GM19023 (cell line): Measurements from ENCODE around the gene PMVK.
A peak's percentile ranks its signal among the peaks of the same experiment; 100 is the strongest.

Source experiments
- ATAC-seq: cut with Tn5 transposase; IDR thresholded peaks from one replicate; pipeline ENCODE4 v1.9.1; 2021; ENCODE audit warnings: mild to moderate bottlenecking, moderate library complexity; ENCODE audit not compliant: unreplicated experiment

The PMVK gene

DNA sequence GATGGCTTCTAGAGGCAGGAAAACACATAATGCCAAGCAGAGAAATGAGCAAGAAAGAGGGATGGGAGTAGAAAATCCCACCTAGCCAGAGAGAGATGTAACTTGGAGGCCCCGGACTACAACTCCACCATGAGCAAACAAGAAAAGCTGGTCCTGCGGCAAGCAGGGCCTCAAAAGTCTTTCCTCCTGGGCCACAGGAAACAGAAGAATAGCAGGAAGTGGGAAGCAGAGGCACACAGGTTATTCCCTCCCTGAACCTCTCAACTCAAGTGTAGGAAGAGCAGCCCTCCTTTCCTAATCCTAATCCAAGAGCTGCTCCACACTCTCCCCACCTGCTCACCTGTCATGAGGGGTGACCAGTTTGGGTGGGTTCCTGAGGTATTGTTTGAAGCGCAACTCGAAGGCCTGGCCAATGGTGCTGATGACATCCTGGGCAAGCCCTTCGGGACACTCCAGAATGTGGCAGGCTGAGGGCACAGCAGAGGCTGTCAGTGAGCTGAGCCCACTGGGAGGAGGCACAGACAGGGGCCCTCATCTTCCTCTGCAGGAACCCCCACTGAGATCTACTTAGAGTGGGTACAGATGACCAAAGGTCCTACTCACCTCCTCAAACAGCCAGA, 30.9 kb upstream of the PMVK start:
- ATAC-seq = no peak

GRCh38 chr1:154966111-154966510, 29.6 kb upstream of the PMVK start:
- ATAC-seq = no peak

DNA sequence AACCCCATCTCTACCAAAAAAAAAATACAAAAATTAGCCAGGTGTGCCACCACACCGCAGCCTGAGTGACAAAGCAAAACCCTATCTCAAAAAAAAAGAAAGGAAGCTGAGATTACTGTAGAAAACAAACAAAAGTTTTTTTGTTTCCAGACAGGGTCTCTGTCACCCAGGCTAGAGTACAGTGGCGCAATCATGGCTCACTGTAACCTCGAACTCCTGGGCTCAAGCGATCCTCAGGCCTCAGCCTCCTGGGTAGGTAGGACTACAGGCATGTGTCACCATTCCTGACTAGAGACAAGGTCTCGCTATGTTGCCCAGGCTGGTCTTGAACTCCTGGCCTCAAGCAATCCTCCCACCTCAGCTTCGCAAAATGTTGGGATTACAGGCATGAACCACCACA, 27.8 kb upstream of the PMVK start:
- no peak for ATAC-seq

- no peak for ATAC-seq
These were observed 27.1 kb upstream of the PMVK start for GRCh38 chr1:154963643-154964042.

- ATAC-seq = no peak
These were observed 26.3 kb upstream of the PMVK start for GRCh38 chr1:154962795-154963330.

GRCh38 chr1:154962156-154962749, 25.7 kb upstream of the PMVK start:
- no peak for ATAC-seq

DNA sequence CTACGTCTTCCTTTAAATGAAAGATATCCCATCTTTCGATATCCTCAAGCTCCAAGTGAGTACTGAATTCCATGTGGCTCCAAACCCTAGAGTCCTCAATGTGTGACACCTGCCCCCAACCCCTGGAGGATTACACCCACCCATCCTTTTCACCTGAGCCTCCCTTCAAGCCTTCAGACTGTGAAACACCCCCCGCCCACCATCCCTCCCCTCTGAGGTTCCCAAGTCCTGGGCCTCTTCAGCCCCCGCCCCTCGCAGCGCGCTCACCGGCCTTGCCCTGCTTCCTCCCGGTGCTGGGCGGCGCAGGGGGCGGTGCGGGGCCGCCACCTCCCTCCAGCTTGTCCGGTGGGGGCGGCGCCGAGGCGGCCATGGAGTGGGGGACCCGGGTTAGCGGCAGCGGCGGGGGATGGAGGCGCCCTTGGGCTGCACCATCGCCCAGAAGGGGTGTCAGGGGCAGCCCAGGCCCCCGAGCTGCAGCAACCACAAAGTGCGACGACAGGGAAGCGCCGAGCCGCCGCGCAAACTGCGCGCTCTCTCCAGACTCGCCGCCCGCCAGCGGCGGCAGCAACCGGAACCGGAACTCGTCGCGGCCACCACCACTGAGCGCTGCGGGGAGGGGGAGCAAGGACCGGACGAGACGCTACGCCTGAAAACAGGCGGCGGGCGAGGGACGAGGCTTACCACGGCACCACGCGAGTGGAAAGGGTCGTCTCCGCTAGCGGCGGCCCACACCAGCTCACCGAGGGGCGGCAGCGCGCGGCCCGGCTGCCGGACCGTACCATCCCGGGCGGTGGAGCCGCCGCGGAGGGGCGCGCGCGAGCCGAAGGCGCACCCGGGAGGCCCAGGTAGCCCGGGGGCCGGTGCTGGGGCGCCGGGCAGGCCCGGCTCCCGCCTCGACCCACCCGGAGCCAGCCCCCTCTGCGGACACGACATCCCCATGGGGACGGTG, 25.0 kb upstream of the PMVK start, which contains the start of gene PYGO2:
Gene PYGO2, minus strand, starts transcription at position 576 of the 949 bp plus-strand sequence. Its CDS starts 206 bp downstream, at position 370.
- ATAC-seq = peak; percentile 77

- no peak for ATAC-seq
These were observed 24.1 kb upstream of the PMVK start for GRCh38 chr1:154960446-154961136.

GRCh38 chr1:154959426-154959780, 22.9 kb upstream of the PMVK start:
- ATAC-seq = no peak

GRCh38 chr1:154958681-154959425, 22.3 kb upstream of the PMVK start:
- no peak for ATAC-seq

GRCh38 chr1:154958036-154958435, 21.5 kb upstream of the PMVK start:
- ATAC-seq = no peak

DNA sequence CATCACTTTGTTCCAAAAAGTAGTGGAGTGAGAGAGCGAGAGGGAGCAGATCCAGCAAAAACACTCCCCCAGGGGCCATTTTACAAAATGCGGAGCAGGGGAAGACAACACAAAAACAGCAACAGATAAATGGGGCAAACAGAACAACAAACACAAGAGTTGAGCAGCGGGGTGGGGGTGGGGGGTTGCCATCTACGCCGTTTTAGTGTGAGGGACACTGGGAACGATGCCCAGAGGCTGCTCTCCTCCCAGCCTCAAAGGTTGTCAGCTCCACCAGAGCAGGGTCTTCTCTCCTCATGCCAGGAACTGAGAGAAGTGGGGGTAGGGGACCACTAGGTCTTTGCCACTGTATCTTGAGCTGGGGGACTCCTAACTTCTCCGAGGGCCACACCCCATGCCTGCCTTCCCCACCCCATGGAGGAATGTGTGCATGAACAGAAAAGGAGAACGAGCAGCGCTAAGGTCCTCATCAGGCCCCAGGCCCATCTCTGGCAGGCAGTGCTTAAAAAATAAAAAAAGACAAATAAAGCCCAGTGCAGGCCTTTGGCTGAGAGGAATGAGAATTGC, 20.7 kb upstream of the PMVK start:
- no peak for ATAC-seq

DNA sequence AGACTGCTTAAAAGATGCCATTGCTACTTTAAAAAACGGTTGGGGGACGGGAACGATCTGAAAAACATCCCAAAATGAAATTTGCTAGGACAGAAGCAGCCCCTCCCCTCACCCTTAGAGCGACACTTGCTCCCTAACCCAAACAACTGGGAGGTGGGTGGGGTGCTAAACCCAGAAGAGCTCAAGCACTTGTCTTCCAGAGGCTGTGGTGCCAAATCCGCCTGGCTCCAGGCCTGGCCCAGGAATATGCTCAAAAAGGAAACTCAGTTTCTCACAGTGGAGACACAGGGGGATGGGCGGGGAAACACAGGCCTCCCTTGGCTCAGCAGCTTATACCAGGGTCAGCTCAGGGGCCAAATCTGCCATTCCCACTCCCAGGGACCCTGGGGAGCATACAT, 20.0 kb upstream of the PMVK start:
- no peak for ATAC-seq

DNA sequence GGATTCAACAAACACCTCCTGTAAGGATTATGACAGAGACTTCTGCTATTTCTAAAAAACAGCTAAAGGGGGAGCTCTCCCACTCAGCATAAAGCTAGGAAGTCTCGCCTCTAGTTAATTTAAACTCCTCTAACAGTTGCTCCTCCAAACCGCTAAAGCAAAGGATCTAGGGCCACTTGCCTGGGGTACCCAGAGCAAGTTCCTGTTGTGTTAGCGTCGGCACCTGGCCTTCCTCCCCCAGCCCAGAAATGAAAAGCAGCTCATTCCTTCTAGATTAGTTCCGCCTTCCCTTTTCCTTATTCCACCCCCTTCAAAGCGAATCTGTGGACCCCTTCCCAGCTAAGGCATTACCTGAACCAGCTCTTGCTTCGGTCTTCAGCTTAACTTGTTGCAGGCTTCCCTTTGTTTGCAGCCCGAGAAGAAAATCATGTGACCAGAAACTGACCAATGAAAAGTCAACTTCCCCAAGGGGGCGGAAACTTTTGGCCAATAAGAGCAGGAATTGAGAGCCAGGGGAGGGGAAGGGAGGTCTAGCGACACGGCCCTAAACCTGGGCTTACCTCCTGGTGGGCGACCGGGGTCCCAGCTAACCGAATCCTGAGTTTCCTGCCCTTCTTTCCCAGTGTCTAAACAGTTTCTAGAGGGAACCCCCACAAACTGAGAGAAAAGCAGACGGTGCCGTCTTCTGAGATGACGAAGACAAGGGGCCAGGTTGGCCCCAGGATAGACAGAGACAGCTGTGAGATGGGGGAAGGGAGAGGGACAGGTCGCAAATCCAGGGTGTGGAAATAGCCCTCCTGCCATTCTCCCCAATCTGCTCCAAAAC, 19.4 kb upstream of the PMVK start, which contains the start of gene PBXIP1:
Gene PBXIP1, minus strand, starts transcription at position 382 of the 826 bp plus-strand sequence. CDS start 2,378 bp downstream, outside the sequence.
- peak; percentile 68 for ATAC-seq

DNA sequence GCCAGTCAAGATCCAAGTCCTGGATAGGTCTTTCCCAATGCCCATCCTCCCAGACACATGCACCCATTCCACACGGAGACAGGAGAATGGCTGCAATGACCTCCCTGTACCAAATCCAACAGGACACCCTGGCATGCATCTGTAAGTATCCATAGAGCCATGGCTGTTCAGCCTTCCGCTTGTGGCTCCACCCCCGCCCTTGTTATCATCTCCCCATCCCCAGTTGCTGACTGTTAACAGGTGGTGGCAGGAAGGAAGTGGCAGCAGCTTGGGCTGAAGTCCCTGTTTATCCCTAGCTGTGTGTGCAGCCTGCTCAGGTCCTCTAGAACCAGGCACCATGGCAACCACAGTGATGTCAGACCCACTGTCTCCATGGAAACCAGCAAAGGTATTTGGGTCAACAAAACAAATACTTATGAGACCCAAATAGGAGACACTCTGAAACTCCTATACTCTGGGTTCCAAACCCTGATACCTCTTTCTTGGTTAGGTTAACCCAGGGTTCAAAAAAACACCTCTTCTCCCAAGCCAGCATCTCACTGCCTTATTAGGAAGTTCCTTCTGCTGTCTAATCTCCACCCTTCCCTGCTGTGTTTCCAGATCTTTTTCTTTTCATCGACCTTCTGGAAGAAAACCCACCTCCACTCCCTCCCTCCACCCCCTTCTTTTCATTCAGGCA, 18.7 kb upstream of the PMVK start:
- peak; percentile 59 for ATAC-seq

DNA sequence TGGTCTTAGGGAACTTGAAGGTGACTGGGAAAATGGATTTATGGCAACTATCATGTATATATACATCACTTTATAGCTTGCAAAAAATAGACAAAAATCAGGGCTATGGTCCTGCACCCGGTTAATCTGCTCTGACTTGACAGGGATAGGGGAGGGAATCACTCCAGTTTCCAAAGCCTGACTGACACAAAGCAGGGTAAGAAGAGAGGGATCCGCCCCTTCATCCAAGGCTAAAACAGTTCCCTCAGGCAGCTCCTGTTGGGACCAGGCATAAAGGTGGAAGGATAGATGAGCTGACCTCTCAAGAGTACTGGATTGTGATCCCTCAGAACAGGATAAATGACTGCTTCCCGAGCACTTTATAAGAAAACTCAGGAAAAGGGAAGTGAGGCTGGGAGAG, 18.0 kb upstream of the PMVK start:
- ATAC-seq = no peak

DNA sequence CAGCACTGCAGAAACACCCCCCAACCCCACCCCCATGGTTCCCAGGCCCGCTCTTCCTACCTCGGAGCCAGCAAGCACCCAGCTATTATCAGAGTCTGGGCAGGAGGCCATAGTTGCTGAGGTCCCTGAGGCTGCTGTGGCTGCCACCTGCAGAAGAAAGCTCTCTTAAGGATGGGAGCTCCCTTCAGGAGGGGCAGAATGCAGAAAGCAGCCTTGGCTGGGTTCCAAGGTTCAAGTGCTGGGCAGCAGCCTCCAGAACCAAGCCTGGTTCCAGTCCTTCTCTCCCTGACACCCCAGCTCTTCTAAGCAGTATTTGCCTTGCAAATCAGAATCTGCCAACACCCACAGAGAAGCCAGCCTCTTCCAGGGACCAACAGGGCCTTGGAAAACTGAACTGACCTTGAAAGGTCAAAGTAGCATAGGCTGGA, 17.1 kb upstream of the PMVK start:
- ATAC-seq = no peak

DNA sequence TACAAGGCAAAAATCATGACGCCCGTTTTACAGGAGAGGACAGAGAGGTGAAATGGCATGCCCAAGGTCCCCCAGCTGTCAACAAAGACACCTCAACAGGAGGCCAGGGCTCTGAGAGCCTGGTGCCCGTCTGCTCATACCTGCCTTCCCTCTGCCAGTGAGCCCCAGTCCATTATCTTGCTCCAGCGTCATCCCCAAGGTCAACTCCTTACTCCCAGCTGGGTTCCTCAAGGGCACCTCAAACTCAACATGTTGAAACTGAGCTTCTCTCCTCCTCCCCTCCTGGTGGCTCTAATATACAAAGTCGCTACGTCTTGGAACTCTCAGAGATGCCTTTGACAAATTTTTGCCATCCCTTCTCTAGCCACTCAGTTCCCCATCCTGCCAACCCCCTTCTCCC, 16.1 kb upstream of the PMVK start:
- ATAC-seq = no peak
